Measurements from ENCODE around the gene RAB35.

DNA sequence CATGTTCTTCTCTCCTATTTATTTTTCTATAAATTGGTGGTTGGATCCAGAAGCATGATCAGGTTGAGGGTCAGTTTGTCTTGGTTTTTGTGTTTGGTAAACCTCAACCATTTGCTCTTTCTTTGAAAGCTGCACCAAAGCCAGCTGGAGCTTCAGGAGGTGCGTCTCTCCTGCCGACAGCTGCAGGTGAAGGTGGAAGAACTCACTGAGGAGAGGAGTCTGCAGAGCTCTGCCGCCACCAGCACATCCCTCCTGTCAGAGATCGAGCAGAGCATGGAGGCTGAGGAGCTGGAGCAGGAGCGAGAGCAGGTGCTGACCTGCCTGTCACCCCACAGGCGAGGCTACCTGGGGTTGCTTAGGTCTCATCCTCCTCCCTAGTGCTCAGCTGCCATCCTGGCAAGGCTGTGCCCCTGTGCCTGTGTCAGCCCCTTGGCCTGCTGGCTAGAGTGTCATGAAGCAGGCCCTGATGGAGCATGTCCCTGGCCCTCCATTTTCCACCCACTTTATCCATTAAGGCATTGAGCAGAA is 45.0 kb downstream of the RAB35 start:
- TF ChIP-seq, protein P1, sequence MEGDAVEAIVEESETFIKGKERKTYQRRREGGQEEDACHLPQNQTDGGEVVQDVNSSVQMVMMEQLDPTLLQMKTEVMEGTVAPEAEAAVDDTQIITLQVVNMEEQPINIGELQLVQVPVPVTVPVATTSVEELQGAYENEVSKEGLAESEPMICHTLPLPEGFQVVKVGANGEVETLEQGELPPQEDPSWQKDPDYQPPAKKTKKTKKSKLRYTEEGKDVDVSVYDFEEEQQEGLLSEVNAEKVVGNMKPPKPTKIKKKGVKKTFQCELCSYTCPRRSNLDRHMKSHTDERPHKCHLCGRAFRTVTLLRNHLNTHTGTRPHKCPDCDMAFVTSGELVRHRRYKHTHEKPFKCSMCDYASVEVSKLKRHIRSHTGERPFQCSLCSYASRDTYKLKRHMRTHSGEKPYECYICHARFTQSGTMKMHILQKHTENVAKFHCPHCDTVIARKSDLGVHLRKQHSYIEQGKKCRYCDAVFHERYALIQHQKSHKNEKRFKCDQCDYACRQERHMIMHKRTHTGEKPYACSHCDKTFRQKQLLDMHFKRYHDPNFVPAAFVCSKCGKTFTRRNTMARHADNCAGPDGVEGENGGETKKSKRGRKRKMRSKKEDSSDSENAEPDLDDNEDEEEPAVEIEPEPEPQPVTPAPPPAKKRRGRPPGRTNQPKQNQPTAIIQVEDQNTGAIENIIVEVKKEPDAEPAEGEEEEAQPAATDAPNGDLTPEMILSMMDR (conservative IDR thresholded peaks at IDR 0.05 in 1 of 2, IDR thresholded peaks at IDR 0.05 in 1 of 2; ENCODE audit: extremely low read depth in 1 of 2, insufficient read depth in 1 of 2, low read depth in 1 of 2, low read length in 2 of 2) = no peak
- no peak for TF ChIP-seq EZH2 (IDR thresholded peaks at IDR 0.05; ENCODE audit: borderline replicate concordance, low read length)
